Panc1 (cell line): ENCODE results near the gene HGFAC. TPM values are rescaled to one million over a fixed set of nuclear protein-coding genes. Genes with fewer than 3 reads are reported as not detected.
"Not testable (repeated sequence)": the region's sequence is repeated elsewhere in the genome, so short reads cannot be mapped to it uniquely, and the experiment has no call there.

Source experiments
- ATAC-seq: fragments of 200-7000 bp; cut with Tn5 transposase; 2 replicates; pipeline ENCODE4 v1.9.1; 2020; ENCODE audit warnings: mild to moderate bottlenecking, moderate library complexity
- BruUV-seq: library from RNA; stranded (reverse); fragments of 400-500 nt; replicated peaks from 2 replicates; lab custom pipeline; 2021; lab: Mats Ljungman, UMichigan
- CTCF ChIA-PET: fragments of 300-600 bp; sonication (Branson Sonifier 250); formaldehyde crosslinking; loops from one replicate; lab custom pipeline; 2022; ENCODE audit warnings: antibody characterized with exemption; lab: Charles Lee
- POLR2A ChIA-PET: fragments of 300-600 bp; sonication (Branson Sonifier 250); formaldehyde crosslinking; loops from one replicate; lab custom pipeline; 2022; ENCODE audit warnings: antibody characterized with exemption; lab: Charles Lee
- DNase-seq: peaks from one replicate; pipeline ENCODE4 v3.0.0-alpha.2; 2010; ENCODE audit warnings: low read depth, low spot score
- H3K27ac ChIP-seq: 2 replicates; pipeline ENCODE4 v1.5.1; 2011; ENCODE audit warnings: mild to moderate bottlenecking, low read length, inconsistent platforms
- H3K27me3 ChIP-seq: fragments of 200-500 bp; sonication (Bioruptor generic); 2 replicates; pipeline ENCODE4 v1.6.0; 2014; ENCODE audit warnings: low read length, inconsistent platforms; ENCODE audit not compliant: control insufficient read depth, insufficient read depth
- H3K36me3 ChIP-seq: fragments of 200-500 bp; sonication (Bioruptor generic); 2 replicates; pipeline ENCODE4 v1.5.1; 2014; ENCODE audit warnings: inconsistent platforms, mild to moderate bottlenecking, low read length, moderate library complexity; ENCODE audit not compliant: control insufficient read depth, insufficient read depth
- H3K4me1 ChIP-seq: 2 replicates; pipeline ENCODE4 v1.5.1; 2011; ENCODE audit warnings: inconsistent platforms, mild to moderate bottlenecking, low read length, moderate library complexity; ENCODE audit not compliant: control insufficient read depth, insufficient read depth
- H3K4me3 ChIP-seq, 2 experiments: 2 replicates each; pipeline ENCODE4 v1.5.1; 2011 to 2012; ENCODE audit warnings: low read depth in 2 of 2, low read length in 2 of 2, mild to moderate bottlenecking in 2 of 2, inconsistent platforms in 1 of 2, moderate library complexity in 1 of 2
- H3K9me3 ChIP-seq: fragments of 200-500 bp; sonication (Bioruptor generic); 2 replicates; pipeline ENCODE4 v1.5.1; 2014; ENCODE audit warnings: low read depth, mild to moderate bottlenecking, inconsistent platforms, low read length, moderate library complexity; ENCODE audit not compliant: control insufficient read depth, insufficient read depth
- CTCF ChIP-seq: fragments of 450-650 bp; IDR thresholded peaks from 2 replicates; pipeline ENCODE4 v1.5.1; 2017; ENCODE audit warnings: mild to moderate bottlenecking
- POLR2AphosphoS5 ChIP-seq: IDR thresholded peaks from 2 replicates; pipeline ENCODE4 v1.6.1; 2012; ENCODE audit warnings: mild to moderate bottlenecking, low read depth, low read length, moderate library complexity
- REST ChIP-seq, 2 experiments: IDR thresholded peaks; 2 replicates each; pipeline ENCODE4 v1.6.1; 2011 to 2012; ENCODE audit warnings: low read depth in 2 of 2, control low read depth in 1 of 2, low read length in 1 of 2, mild to moderate bottlenecking in 1 of 2, moderate library complexity in 1 of 2; ENCODE audit not compliant: insufficient read depth in 1 of 2
- SIN3A ChIP-seq: IDR thresholded peaks from 2 replicates; pipeline ENCODE4 v1.6.1; 2012; ENCODE audit warnings: low read depth, mild to moderate bottlenecking, low read length, moderate library complexity, borderline replicate concordance; ENCODE audit not compliant: insufficient read depth
- TCF7L2 ChIP-seq: IDR thresholded peaks from 2 replicates; pipeline ENCODE4 v1.6.1; 2011; ENCODE audit warnings: mild to moderate bottlenecking, low read depth, low read length, inconsistent platforms
- in situ Hi-C: cut with HindIII; loops from 2 replicates; pipeline ENCODE4 v1.10.0; 2016; ENCODE audit warnings: low sequenced_read_pairs, low pct_unique_long_range_greater_than_20kb
- intact Hi-C: fragments of 100-400 bp; cut with micrococcal nuclease; formaldehyde crosslinking; loops from one replicate; pipeline ENCODE4 v1.10.0; 2022; ENCODE audit not compliant: unreplicated experiment
- total RNA-seq: library from RNA; stranded (reverse); gene quantifications from one replicate; pipeline ENCODE4 v1.2.1, GENCODE V29; 2021; ENCODE audit not compliant: unreplicated experiment

Gene HGFAC
- total RNA-seq, 1 experiment from 2014 or later, result 0.59 TPM

- Histone ChIP-seq H3K4me1 (no peaks in the 10 kb centered on the region), H3K9me3 (no peaks in the 10 kb centered on the region), H3K4me3 (no peak overlapping the region), H3K36me3 (no peaks in the 10 kb centered on the region), H3K27me3 (no peaks in the 10 kb centered on the region), H3K27ac (no peak overlapping the region)
- intact Hi-C loops, result no loop called here
- TF ChIP-seq CTCF (peak; percentile 70), POLR2AphosphoS5 (no peak)
- DNase-seq (no peak), ATAC-seq (no peak; the same call in 1 of the 2 replicates)
- in situ Hi-C loops, result no loop called here
- no TSS peak for BruUV-seq
- ChIA-PET CTCF (no interaction called here), POLR2A (no interaction called here)
Measured at GRCh38 chr4:3452376-3452775, 10.6 kb downstream of the HGFAC start.

- ATAC-seq, POLR2A ChIA-PET, H3K9me3 ChIP-seq, DNase-seq, BruUV-seq, H3K4me3 ChIP-seq, H3K36me3 ChIP-seq, intact Hi-C loops, H3K27ac ChIP-seq, in situ Hi-C loops, H3K27me3 ChIP-seq, H3K4me1 ChIP-seq: not testable (repeated sequence)
- CTCF ChIA-PET, result interaction anchor here (1.3 kb wide), 1 partner anchor 25 kb away, joined by 3 read pairs; no protein-coding TSS in a partner anchor
Measured at GRCh38 chr4:3455596-3455995, 13.8 kb downstream of the HGFAC start.

- ATAC-seq (no peak), DNase-seq (no peak)
- ChIA-PET POLR2A (no interaction called here), CTCF (no interaction called here)
- Histone ChIP-seq H3K27me3 (no peaks in the 10 kb centered on the region), H3K36me3 (no peaks in the 10 kb centered on the region), H3K4me1 (no peaks in the 10 kb centered on the region), H3K4me3 (no peak overlapping the region), H3K9me3 (no peaks in the 10 kb centered on the region), H3K27ac (no peak overlapping the region)
- in situ Hi-C loops, result no loop called here
- intact Hi-C loops, result no loop called here
- BruUV-seq, result no TSS peak
- no peak for TF ChIP-seq POLR2AphosphoS5
- TF ChIP-seq REST (IDR thresholded peaks at IDR 0.05; ENCODE audit: insufficient read depth in 1 of 2, low read depth in 2 of 2, low read length in 1 of 2), result no peak
- no peak for TF ChIP-seq SIN3A
- no peak for TF ChIP-seq CTCF
- no peak for TF ChIP-seq TCF7L2
Measured at GRCh38 chr4:3458371-3458770, 16.6 kb downstream of the HGFAC start.

GRCh38 chr4:3459156-3459555 is 17.4 kb downstream of the HGFAC start:
- H3K36me3 ChIP-seq, DNase-seq, H3K27me3 ChIP-seq, BruUV-seq, in situ Hi-C loops, POLR2A ChIA-PET, ATAC-seq, H3K9me3 ChIP-seq, H3K4me1 ChIP-seq, H3K4me3 ChIP-seq, CTCF ChIA-PET, H3K27ac ChIP-seq, intact Hi-C loops: not testable (repeated sequence)
